IMR-90 (cell line): Measurements from ENCODE around the gene DNMT3B.

ENCODE experiments used
- FOS ChIP-seq: fragments of 150-350 bp; IDR thresholded peaks from 2 replicates; pipeline ENCODE4 v1.6.1; 2016; ENCODE audit warnings: low read depth, low read length
- MAFK ChIP-seq: IDR thresholded peaks from 2 replicates; pipeline ENCODE4 v1.6.1; 2012; ENCODE audit warnings: low read depth, low read length, improper control_type of control experiment
- NFE2L2 ChIP-seq: fragments of 150-350 bp; IDR thresholded peaks from 2 replicates; pipeline ENCODE4 v1.6.1; 2016; ENCODE audit warnings: low read depth, mild to moderate bottlenecking, low read length
- POLR2A ChIP-seq: IDR thresholded peaks from 2 replicates; pipeline ENCODE4 v1.6.1; 2012; ENCODE audit warnings: mild to moderate bottlenecking, low read depth, low read length
- RAD21 ChIP-seq: IDR thresholded peaks from 2 replicates; pipeline ENCODE4 v1.6.1; 2012; ENCODE audit warnings: low read length, improper control_type of control experiment
- RCOR1 ChIP-seq: IDR thresholded peaks from 2 replicates; pipeline ENCODE4 v1.6.1; 2012; ENCODE audit warnings: mild to moderate bottlenecking, low read length, improper control_type of control experiment; ENCODE audit not compliant: insufficient replicate concordance
- TF ChIP-seq, protein P1 (sequence below): conservative IDR thresholded peaks from 2 replicates; pipeline ENCODE4 v1.5.1; 2012; ENCODE audit warnings: mild to moderate bottlenecking, low read depth, low read length, improper control_type of control experiment

DNA sequence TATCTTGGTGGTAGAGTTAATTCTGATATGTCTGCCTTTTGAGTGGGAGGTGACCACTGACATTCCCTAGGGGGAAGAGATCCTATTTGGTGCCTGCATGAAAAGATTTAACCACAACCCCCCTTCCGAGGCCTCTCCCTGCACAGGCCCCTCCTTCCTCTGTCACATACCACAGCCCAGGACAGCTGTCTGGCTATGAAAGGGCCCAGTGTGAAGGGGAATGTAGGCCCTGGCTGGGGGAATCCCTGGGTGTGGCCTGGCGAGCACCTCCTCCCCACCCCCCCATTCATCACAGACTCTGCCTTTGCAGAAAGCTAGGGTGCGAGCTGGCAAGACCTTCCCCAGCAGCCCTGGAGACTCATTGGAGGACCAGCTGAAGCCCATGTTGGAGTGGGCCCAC lies 30.1 kb downstream of the DNMT3B start:
- TF ChIP-seq, protein P1, sequence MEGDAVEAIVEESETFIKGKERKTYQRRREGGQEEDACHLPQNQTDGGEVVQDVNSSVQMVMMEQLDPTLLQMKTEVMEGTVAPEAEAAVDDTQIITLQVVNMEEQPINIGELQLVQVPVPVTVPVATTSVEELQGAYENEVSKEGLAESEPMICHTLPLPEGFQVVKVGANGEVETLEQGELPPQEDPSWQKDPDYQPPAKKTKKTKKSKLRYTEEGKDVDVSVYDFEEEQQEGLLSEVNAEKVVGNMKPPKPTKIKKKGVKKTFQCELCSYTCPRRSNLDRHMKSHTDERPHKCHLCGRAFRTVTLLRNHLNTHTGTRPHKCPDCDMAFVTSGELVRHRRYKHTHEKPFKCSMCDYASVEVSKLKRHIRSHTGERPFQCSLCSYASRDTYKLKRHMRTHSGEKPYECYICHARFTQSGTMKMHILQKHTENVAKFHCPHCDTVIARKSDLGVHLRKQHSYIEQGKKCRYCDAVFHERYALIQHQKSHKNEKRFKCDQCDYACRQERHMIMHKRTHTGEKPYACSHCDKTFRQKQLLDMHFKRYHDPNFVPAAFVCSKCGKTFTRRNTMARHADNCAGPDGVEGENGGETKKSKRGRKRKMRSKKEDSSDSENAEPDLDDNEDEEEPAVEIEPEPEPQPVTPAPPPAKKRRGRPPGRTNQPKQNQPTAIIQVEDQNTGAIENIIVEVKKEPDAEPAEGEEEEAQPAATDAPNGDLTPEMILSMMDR, result no peak
- no peak for TF ChIP-seq MAFK
- no peak for TF ChIP-seq NFE2L2
- no peak for TF ChIP-seq POLR2A
- no peak for TF ChIP-seq RCOR1
- no peak for TF ChIP-seq FOS
- no peak for TF ChIP-seq RAD21
